Cardiac atrium fibroblast (primary cell): ENCODE measurements around the gene SAA4. TPM values are rescaled to one million over a fixed set of nuclear protein-coding genes. Genes with fewer than 3 reads are reported as not detected.

Experiments used
- total RNA-seq: library from RNA; depleted of rRNA; stranded (reverse); fragments of >200 nt; gene quantifications from 2 replicates; pipeline ENCODE4 v1.2.3, GENCODE V29; 2015

The SAA4 gene, protein sequence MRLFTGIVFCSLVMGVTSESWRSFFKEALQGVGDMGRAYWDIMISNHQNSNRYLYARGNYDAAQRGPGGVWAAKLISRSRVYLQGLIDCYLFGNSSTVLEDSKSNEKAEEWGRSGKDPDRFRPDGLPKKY
- not detected in 2 replicates for total RNA-seq

GRCh38 chr11:18236664-18237356, at the start of gene SAA4:
SAA4 (minus strand) TSS chr11:18236802; CDS start chr11:18235926, 876 bp downstream.

DNA sequence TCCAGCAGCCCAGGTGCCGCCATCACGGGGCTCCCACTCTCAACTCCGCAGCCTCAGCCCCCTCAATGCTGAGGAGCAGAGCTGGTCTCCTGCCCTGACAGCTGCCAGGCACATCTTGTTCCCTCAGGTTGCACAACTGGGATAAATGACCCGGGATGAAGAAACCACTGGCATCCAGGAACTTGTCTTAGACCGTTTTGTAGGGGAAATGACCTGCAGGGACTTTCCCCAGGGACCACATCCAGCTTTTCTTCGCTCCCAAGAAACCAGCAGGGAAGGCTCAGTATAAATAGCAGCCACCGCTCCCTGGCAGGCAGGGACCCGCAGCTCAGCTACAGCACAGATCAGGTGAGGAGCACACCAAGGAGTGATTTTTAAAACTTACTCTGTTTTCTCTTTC, 29.3 kb upstream of the SAA4 start, which contains the start of gene SAA1:
TSS of gene SAA1 (plus strand) at position 316 of the 400 bp plus-strand sequence. CDS start 624 bp downstream, outside the sequence.

DNA sequence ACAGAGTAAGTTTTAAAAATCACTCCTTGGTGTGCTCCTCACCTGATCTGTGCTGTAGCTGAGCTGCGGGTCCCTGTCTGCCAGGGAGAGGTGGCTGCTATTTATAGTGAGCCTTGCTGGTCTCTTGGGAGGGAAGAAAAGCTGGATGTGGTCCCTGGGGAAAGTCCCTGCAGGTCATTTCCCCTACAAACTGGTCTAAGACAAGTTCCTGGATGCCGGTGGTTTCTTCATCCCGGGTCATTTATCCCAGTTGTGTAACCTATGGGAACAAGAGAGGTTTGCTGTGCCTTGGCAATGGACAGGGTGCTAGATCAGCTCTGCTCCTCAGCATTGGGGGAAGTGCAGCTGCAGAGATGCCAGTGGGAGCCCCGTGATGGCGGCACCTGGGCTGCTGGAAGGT, 12.0 kb upstream of the SAA4 start, which contains the start of gene SAA2:
TSS of gene SAA2 (minus strand) at position 108 of the 400 bp plus-strand sequence. CDS start 657 bp downstream, outside the sequence.

Other genes with a start within 250 kb of the SAA4 start
- gene SERGEF, start 223.8 kb downstream of the SAA4 start, total RNA-seq: 7.3 and 21.8 TPM in 2 replicates
- gene TPH1, start 190.5 kb downstream of the SAA4 start, total RNA-seq: under 0.01 TPM in 1 of 2 replicates, not detected in the other
- 14.3 and 19.4 TPM in 2 replicates for gene SAAL1, start 130.7 kb downstream of the SAA4 start, total RNA-seq
- not detected in 2 replicates for gene MRGPRX3, start 104.2 kb downstream of the SAA4 start, total RNA-seq
- gene MRGPRX4, start 64.0 kb downstream of the SAA4 start, total RNA-seq: not detected in 2 replicates
- 6.8 TPM in 1 of 2 replicates, not detected in the other for gene SAA2, start 11.9 kb upstream of the SAA4 start, total RNA-seq
- 31.8 TPM in 1 of 2 replicates, not detected in the other for gene SAA1, start 29.5 kb upstream of the SAA4 start, total RNA-seq
- 34.7 and 37.9 TPM in 2 replicates for gene HPS5, start 85.3 kb upstream of the SAA4 start, total RNA-seq
- gene GTF2H1, start 85.8 kb upstream of the SAA4 start, total RNA-seq: 51.3 and 66.4 TPM in 2 replicates
- gene LDHA, start 157.8 kb upstream of the SAA4 start, total RNA-seq: 1,968 and 2,018 TPM in 2 replicates
- not detected in 2 replicates for gene LDHC, start 175.5 kb upstream of the SAA4 start, total RNA-seq
- not detected in 2 replicates for gene LDHAL6A, start 219.1 kb upstream of the SAA4 start, total RNA-seq